Activated T-cell treated with anti-CD3 and anti-CD28 coated beads for 48 hours (primary cell): ENCODE data around the gene HSD17B12.
"Not testable (repeated sequence)": the region's sequence is repeated elsewhere in the genome, so short reads cannot be mapped to it uniquely, and the experiment has no call there.

Source experiments
- DNase-seq: peaks from one replicate; pipeline ENCODE4 v3.0.0-alpha.2; 2020; ENCODE audit warnings: low read depth

HSD17B12 gene

DNA sequence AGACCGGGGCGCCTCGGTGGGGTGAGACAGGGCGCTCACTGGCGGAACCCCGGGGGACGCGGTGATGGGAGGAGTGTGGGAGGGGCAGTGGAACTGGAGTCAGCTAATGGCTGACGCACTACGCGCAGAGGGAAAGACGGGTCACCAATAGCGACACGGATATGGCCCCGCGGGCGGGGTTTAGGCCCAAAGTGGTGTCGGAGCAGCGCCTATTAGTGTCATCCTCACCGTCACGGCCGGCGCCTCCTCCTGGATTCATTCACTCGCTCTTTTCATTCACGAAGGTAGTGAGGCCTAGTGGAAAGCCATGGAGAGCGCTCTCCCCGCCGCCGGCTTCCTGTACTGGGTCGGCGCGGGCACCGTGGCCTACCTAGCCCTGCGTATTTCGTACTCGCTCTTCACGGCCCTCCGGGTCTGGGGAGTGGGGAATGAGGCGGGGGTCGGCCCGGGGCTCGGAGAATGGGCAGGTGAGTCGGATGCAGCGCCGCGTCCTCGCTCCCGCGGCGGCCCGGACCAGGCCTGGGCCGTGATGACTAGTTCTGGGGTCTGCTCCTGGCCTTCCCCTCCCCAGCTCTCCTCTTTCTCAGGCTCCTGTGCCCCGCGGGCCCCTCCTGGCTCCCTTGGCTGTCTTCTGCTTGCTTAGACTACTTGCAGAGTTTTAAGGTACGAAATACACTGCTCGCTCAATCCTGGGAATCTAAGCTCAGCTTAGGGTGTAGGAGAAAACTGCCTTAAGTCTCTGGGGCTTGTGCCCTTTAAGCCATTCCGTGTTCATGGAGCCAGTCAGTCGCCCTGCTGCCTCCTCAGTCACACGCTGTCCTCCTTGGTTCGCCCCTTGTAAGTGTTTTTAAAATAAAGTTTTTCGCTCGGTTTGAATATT is at the start of gene HSD17B12:
HSD17B12 (plus strand) TSS at position 218 of the 880 bp plus-strand sequence; CDS start at position 308, 90 bp downstream.
- DNase-seq, result peak; percentile 98

DNA sequence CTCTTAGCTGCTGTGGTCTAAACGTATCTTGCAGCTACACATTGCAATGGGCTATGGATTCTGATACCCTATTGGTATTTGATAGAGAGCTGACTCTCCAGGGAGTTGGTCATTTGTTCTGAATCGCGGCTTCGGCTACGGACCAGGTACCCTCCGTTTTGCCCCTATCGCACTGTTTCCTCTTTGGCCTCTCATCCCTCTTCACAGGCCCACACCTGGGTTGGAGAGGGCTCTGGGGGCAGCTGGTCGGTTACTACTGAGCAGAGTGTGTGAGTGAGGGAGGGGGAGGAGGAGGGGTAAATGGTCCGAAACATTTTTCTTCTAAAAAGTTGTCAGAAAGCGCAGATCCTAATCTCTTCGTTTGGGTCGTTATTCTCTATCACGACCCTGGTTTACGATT is 48.8 kb upstream of the HSD17B12 start:
- no peak for DNase-seq

DNA sequence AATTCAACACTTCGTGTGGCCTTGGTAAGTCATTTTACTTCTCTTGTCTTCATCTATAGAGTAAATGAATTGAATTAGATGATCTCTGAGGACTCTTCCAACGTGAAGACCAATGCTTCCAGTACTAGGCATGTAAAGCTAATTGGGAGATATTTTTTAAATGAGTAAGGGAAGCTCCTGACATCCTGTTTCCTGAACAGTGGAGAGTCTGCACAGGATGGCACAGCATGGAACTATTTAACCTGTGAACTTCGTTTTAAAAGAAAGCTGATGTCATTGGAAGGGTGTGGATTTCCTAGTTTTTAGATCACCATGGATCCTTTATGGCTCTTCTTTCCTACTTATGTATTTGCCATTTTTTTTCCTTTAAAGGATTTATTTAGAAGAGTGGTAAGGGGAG is 48.4 kb upstream of the HSD17B12 start:
- DNase-seq, result no peak

DNA sequence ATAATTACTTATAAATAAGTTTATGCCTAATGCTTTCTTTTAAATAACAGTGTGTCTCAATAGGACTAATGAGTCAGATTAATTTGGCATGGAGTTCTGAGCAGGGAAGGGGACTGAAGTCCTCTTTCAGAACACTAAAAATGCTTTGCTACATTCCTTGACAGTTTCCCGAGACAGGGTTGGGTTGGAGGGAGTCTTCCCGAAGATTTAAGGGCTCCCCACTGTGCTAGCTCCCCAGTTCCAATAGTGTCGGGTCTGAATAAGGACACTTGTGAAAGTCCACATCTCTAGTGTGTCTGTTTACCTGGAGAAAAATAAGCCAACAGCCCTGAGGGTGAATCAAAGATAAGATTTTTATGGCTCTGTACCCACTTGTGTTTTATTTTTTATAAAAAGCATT is 41.8 kb upstream of the HSD17B12 start:
- DNase-seq, result no peak

DNA sequence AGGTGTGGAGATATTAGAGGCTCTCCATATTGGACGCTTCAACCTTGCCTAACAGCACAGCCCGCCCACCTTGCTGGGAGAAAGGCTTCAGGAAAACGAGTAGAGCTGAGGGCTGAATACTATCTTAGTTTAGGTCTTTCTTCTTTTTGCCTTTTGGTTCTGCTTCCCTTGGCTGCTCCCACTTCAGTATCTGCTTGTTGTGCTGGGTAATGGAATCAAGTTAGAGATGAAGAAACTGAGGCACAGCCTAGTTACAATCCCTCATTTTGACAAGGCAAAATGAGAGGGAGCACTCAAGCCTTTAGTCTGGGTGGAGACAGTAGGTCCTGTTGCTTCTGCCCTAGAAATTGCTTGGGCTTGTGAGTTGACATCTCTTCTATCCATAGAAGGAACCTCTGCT is 41.3 kb upstream of the HSD17B12 start:
- DNase-seq, result no peak

DNA sequence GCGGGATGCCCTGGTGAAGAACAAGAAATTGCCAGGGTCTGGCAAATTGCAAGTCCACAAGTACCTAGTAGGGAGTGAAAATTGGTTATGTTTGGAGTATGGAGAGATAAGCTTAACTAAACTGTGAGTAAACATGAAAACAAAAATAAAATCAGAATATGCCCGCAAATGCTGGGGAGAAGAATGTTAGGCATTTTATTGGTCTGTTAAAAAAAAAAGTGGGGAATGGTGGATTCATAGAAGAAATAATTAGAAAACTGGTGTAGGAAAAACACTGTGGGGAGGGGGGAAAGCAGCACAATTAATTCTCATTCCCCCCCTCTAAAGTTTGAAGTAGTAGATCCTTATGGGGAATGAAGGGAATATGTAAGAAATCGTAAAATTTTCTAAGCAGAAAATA is 40.6 kb upstream of the HSD17B12 start:
- DNase-seq, result no peak

DNA sequence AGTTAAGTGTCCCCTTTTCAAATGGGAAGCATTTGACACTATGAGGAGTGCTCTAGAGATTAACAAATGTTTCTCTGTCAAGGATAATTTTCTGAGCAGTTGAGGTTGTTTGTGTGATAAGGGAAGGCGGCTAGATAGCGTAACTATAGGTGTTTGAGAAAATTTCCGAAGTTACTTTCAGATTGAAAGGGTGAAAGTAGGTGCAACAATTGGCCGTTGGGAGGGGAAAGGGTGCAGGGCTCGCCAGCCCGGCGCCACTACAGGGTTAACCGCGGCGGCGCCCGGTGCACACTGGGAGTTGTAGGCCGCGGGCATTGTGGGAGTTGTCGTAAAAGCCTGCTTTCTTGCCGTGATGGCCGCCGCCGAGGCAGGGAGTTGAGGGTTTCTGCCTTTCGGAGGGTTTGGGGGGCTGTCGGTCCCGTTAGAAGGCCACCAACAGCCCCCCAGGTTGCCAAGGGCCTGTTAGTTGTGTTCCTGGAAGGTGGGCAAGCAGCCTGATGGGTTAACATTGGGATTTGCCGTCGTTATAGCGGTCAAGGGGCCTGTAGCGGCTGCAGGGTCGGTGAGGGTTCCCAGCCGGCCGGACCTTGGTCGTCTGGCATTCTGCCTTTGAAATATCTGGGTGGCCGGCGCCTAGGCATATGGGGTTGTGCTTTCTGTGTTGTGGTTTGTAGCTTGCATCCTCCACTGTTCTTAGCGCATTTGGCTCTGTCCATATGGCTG is 36.5 kb upstream of the HSD17B12 start:
- peak; percentile 86 for DNase-seq

DNA sequence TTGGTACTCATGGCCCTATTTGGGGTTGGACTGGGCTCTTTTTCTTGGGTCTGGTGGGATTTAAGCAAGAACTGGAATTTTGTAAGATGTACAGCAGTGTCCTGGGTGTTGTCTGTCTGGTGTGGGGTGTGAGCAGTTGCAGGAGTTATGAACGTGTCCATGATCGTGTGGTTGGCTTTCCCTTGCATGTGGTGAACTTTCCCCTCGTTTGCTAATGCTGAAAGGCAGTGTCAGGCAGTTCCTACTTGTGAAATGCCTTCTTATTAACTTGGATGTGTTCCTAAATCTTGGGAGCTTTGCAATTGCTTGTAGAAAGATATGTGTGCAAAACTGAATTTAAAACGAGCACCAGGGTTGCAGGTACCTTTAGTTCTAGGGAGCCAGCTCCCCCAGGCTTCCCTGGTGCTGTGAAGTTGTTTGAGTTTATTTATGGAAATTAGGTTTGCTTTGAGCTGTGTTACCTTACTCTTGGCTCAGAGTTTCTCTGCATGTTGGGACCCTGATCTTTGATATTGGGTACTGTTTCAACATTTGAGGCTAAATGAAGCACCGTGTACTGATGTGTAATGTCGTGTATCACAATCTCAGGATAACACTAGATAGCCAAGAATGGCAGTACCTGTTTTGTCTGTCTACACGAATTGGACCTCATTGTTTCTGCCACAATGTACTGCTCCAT is 35.8 kb upstream of the HSD17B12 start:
- DNase-seq, result no peak

DNA sequence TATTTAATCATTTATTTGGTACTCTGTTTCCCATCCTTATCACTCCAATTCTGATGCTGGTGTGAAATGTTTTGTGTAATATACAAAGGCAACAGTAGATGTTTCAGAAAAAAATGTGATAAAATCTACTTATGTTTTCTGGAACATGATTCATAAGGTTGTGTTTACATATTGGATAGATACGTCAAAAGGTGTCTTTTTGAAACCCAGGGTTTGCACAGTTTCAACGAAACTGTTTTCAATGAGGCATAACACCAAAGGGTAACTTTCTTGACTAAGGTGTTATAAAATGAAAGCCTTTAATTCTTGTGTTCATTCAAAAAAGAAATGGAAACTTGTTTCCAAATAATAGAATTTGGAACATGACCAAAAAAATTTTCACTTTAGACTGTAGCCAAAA is 33.8 kb upstream of the HSD17B12 start:
- DNase-seq, result no peak

DNA sequence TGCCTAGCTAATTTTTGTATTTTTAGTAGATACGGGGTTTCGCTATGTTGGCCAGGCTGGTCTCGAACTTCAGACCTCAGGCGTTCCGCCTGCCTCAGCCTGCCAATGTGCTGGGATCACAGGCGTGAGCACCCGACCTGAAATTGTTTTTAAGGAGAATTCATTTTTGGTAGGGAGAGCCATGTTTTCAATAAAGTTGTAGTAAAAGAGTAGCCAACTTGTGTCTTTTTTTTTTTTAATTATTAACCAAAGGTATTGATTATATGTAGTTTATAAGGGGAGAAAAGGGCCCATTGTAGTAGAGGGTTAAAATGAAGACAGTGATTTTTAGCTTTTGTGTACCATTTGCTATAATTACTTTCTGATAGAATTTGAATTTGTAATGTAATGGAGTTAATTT is 31.6 kb upstream of the HSD17B12 start:
- no peak for DNase-seq

DNA sequence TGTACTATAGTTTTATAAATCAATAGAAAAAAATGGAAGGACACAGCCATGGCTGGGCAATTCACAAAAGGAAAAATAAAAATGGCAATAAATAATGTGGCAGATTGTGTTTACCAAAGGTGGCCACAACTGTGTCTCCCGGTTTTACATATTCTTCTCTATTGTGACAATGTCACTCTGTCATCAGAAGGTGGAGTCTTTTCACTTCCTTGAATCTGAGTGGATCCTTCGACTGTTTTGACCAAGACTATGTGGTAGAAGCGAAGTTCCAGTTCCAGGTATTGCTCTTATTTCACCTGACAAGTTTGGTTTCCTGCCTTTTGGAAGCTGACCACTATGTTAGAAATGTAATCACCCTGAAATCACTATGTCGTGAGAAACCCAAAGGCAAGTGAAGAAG is 31.0 kb upstream of the HSD17B12 start:
- DNase-seq, result no peak

DNA sequence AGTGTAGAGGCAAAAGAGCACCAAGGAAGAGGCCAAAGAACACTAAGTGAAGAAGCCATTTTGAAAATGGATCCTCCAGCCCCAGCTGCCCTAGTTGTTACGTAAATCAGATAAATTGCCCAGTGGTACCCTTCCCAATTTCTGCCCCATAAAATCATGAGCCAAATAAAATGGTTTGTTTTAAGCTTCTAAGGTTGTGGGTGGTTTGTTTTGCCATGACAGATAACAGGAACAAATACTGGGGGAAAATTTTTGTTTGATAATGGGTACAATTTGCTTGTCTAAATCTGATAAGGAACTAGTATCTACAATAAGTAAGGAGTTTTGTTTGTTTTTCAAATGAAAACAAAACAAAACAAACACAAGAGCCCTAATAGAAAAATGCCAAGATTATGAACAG is 30.6 kb upstream of the HSD17B12 start:
- DNase-seq, result no peak

DNA sequence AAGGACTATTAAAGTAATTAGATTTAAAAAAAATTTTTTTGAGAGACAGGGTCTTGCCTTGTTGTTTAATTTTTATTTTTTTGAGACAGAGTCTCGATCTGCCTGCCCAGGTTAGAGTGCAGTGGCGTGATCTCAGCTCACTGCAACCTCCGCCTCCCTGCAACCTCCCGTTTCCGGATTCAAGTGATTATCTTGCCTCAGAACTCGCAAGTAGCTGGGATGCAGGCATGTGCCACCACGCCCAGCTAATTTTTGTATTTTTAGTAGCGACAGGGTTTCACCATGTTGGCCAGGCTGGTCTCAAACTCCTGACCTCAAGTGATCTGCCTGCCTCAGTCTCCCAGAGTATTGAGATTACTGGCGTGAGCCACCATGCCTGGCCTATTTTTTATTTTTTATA is 17.5 kb upstream of the HSD17B12 start:
- not testable (repeated sequence) for DNase-seq

DNA sequence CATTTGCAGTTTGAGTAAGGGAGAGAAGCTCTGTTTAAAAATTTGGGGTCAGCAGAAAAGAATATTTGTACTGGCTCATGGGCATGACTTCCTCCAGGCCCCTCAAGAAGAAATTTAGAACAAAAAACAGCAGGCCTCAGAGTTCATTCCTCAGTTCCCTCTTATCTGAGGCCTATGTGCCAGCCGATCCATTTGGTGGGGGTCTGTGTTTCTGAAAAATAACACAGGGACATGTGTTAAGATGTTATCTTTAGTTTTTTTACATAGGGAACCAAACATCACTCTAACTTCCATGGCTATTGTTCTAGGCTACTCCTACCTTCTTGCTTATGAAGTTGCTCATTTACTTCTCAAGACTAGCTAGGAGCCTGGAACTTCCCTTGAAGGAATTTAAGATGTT is 16.2 kb upstream of the HSD17B12 start:
- DNase-seq, result no peak

DNA sequence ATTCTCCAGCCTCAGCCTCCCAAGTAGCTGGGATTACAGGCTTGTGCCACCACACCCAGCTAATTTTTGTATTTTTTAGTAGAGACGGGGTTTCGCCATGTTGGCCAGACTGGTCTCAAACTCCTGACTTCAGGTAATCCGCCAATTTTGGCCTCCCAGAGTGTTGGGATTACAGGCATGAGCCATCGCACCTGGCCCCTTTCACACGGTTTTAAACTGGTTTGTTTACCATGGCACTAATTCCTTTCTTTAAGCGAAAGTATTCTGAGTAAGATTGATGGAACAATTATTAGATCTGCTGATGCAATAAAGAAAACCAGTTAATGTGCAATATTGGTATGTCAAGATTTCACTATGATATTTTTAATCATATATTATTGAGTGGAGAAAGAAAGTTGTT is 9.3 kb upstream of the HSD17B12 start:
- not testable (repeated sequence) for DNase-seq

DNA sequence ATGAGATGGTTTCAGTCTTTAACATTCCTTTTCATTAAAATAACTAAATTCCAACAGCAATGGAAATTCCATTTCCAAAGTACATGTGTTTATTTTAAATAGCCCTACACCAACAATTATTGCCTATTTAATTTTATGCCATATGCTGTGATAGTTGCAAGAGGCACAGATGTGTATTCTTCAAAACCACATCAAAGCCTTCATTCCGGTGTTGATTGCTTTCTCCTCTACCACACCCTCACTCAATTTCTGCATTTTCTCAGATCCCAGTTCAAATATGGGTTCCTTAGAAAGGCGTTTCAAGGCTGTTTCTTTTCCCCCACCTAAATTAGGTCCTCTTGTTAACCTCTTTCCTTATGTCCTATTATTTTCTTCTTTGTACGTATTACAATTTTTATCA is 6.0 kb upstream of the HSD17B12 start:
- DNase-seq, result no peak

DNA sequence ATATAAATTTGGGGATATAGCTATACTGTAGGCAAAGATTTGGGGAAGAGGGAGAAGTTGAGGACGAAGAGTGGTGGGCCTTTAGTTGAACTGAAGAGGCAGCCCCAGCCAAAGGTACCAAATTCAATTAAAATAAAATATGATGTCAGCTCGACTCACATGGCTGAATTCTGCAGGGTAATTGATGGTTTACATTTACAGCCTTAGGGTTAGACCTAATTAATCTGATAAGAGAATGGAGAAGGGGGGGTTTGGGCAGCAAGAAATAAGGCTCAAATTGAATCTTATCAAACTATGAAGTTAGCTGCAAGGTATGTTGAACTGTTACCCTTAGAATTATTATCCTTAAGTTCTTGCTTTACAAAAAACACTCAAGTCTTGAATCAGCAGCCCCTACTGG is 3.6 kb upstream of the HSD17B12 start:
- DNase-seq, result no peak

DNA sequence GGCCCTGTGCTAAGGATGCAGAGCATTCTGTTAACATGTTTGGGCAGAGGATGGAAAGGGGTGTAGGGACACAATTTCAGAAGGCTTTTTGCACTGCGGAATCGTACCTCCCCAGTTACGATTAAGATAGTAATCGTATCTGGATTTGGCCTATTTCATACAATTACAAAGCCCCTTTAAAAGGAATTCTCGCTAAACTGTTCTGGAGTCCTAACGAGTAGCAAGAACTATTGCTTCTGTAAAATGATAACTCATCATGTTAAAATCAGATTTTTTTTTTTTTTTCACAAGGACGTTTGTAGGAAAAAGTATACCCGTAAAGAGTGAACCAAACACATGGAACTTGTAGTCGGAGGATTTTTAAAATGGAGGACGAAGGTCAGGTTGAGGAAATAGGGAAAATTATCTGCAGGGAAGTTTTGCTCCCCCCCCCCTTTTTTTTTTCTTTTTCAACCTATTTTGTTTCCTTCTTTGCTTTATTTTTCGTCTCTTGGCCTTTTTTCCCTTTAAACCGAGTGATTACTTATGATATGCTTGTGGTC is 934 bp downstream of the HSD17B12 start:
- no peak for DNase-seq

DNA sequence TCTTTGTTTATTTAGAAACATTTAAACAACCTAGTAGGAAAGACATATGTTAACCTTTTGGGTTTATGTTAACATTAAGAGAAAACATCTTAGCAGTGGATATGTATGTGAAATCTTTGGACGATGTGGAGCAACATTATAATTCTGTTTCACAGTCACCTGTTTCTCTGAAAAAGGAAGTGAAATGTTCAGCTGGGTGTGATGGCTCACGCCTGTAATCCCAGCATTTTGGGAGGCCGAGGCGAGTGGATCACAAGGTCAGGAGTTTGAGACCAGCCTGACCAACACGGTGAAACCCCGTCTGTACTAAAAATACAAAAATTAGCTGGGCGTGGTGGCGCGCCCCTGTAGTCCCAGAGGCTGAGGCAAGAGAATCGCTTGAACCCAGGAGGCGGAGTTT is 1.5 kb downstream of the HSD17B12 start:
- not testable (repeated sequence) for DNase-seq

DNA sequence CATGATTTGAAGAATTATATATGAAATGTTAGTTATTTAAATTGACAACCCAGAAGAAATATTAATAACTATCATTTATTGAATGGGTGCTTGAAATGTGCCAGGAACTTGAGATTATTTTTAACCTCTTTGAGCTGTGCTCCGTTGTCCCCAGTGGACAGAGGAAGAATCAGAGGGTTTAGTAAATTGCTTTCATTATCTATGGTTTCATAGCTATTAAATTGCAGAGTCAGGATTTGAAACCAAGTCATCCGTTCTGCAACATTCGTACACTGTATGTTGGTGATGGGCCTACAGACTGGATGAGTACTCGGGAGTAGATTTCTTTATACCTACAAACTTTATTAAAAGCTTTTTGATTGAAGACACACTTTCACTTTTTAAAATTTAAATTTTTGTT is 4.9 kb downstream of the HSD17B12 start:
- no peak for DNase-seq

DNA sequence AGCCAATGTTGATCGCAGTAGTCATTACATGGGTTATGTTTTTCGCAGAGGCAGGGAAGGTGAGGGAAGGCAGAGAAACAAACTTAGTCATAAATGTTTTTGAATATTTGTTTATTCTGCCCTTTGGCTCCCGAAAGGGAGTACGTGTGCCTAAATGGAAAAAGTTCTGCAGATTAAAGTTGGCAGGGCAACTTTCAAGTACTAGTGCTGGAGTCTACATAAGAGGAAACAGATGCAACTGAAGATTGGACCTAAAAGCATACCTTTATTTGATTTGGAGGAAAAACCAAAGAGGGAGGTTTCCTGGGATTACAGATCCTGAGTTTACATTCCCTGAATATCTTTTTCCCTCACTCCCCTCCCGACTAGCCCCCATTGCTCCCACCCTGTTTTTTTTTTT is 5.7 kb downstream of the HSD17B12 start:
- DNase-seq, result no peak

DNA sequence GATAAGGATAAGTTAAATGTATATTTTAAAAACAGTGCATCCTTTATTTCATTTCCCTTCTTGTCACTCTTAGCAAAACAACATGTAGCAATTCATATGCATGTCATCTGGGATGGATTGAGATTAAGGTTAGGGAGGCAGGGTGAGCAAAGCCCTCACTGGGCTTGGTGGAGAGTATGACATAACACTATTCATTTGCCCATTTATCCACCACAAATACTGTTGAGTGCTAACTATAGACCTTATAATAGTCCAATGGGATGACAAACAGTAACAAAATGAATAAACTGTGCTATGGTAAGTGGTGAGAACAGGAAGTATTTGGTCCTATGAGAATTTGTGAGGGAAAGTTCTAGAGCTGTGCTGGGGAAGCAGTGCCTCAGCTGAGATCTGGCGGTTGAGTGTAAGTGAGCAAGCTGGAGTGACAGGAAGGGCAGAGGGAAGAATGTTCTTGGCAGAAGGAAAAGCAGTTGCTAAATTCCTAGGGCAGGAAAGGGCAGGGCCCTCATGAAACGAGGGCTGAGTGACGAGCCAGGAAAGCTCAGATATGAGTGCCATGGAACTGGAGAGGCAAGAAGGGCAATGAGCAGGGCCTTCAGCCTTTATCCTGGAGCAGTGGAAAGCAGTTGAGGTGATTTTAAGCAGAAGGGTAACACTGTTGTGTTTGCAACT is 6.7 kb downstream of the HSD17B12 start:
- DNase-seq, result no peak
